Muscle of arm (tissue), 12 donors: ENCODE results near the gene MAB21L3. TPM values are rescaled to one million over a fixed set of nuclear protein-coding genes. Genes with fewer than 3 reads are reported as not detected.

ENCODE experiments used
- polyA plus RNA-seq, 12 donors: library from polyadenylated mRNA; unstranded; fragments of 120-200 nt; gene quantifications; one replicate each; pipeline ENCODE4 v1.2.1, GENCODE V29; 2013; ENCODE audit not compliant: insufficient read length in 12 of 12

MAB21L3 gene
- polyA plus RNA-seq, 12 donors: 0.26 to 2.0 (median 0.91) TPM; not detected in 9

Other genes with a start within 250 kb of the MAB21L3 start
- 1 to 10 TPM in 2 of 12 donors, under 1 TPM in 8, not detected in 2; 0.25 to 2.4 (median 0.71) TPM for gene SLC22A15, start 134.9 kb upstream of the MAB21L3 start, polyA plus RNA-seq